K562 (cell line): ENCODE data around the gene CNBD2. TPM values are rescaled to one million over a fixed set of nuclear protein-coding genes. Genes with fewer than 3 reads are reported as not detected.

Experiments used
- ATAC-seq: fragments of 200-7000 bp; cut with Tn5 transposase; 3 replicates; pipeline ENCODE4 v1.9.1; 2020; ENCODE audit warnings: moderate library complexity
- BruUV-seq: library from RNA; stranded (reverse); fragments of 400-500 nt; replicated peaks from 2 replicates; lab custom pipeline; 2021; lab: Mats Ljungman, UMichigan
- CTCF ChIA-PET: fragments of 300-600 bp; formaldehyde crosslinking; extraction: SDS; loops from one replicate; lab custom pipeline; 2021; ENCODE audit warnings: low intra/inter-chr PET ratio; lab: Yijun Ruan, JAX
- POLR2A ChIA-PET: fragments of 300-600, 350-650 bp; sonication (Branson Sonifier 250); formaldehyde crosslinking; extraction: SDS; loops from one replicate; lab custom pipeline; 2021; ENCODE audit warnings: antibody characterized with exemption, inconsistent platforms; lab: Yijun Ruan, JAX
- DNase-seq, 4 experiments: peaks; one replicate each; pipeline versions ENCODE4 v3.0.0 to v3.0.0-alpha.2; 2011 to 2018; ENCODE audit warnings: low spot score in 3 of 4, mixed read lengths in 3 of 4; ENCODE audit errors: extremely low read depth in 1 of 4
- FAIRE-seq: peaks from 2 replicates; lab custom pipeline; 2011; peaks lifted over from hg19 to GRCh38; lab: Jason Lieb, UNC
- H2AFZ ChIP-seq: 2 replicates; pipeline ENCODE4 v1.6.0; 2011; ENCODE audit warnings: low read depth, low read length, control low read depth, inconsistent platforms
- H3K27ac ChIP-seq: fragments of 200-600 bp; 3 replicates; pipeline ENCODE4 v1.8.0; 2011; ENCODE audit warnings: low read depth, mild to moderate bottlenecking, control low read depth, inconsistent platforms, low read length, moderate library complexity, mixed read lengths; ENCODE audit errors: extremely low read depth
- H3K27me3 ChIP-seq, 2 experiments: fragments of 300-600 bp in 1 of 2; 2 replicates in 1 of 2; 3 replicates in 1 of 2; pipeline versions ENCODE4 v1.6.0 to v1.8.0; 2011; ENCODE audit warnings: inconsistent platforms in 2 of 2, low read length in 2 of 2, mild to moderate bottlenecking in 1 of 2, mixed read lengths in 1 of 2, moderate library complexity in 1 of 2; ENCODE audit not compliant: control insufficient read depth in 2 of 2, insufficient read depth in 2 of 2
- H3K36me3 ChIP-seq: fragments of 300-600 bp; 3 replicates; pipeline ENCODE4 v1.8.0; 2011; ENCODE audit warnings: mild to moderate bottlenecking, low read length, inconsistent platforms; ENCODE audit not compliant: control insufficient read depth, insufficient read depth
- H3K4me1 ChIP-seq, 2 experiments: fragments of 200-600 bp in 1 of 2; replicated peaks in 1 of 2; 2 replicates in 1 of 2; 3 replicates in 1 of 2; pipeline versions ENCODE4 v1.5.1 to v1.8.0; 2011; ENCODE audit warnings: inconsistent platforms in 2 of 2, low read length in 2 of 2, mild to moderate bottlenecking in 1 of 2, mixed read lengths in 1 of 2, moderate library complexity in 1 of 2; ENCODE audit not compliant: control insufficient read depth in 2 of 2, insufficient read depth in 2 of 2
- H3K4me2 ChIP-seq: 2 replicates; pipeline ENCODE4 v1.6.1; 2011; ENCODE audit warnings: low read length, control low read depth, inconsistent platforms, mixed read lengths; ENCODE audit not compliant: insufficient read depth
- H3K4me3 ChIP-seq: fragments of 200-600 bp; sonication (generic), shearing (Covaris generic); 2 replicates; pipeline ENCODE4 v1.5.1; 2016; ENCODE audit warnings: control low read depth, inconsistent platforms
- H3K79me2 ChIP-seq: fragments of 200-600 bp; 3 replicates; pipeline ENCODE4 v1.8.0; 2011; ENCODE audit warnings: low read length, inconsistent platforms; ENCODE audit not compliant: control insufficient read depth, insufficient read depth
- H3K9ac ChIP-seq, 2 experiments: 2 replicates each; pipeline versions ENCODE4 v1.6.0 to v1.6.1; 2011; ENCODE audit warnings: low read depth in 2 of 2, low read length in 2 of 2, control low read depth in 1 of 2, inconsistent platforms in 1 of 2, mild to moderate bottlenecking in 1 of 2, mixed read lengths in 1 of 2; ENCODE audit not compliant: insufficient read depth in 1 of 2
- H3K9me1 ChIP-seq: one replicate; pipeline ENCODE4 v1.6.0; 2011; ENCODE audit warnings: inconsistent platforms, mild to moderate bottlenecking, low read length, moderate library complexity; ENCODE audit not compliant: control insufficient read depth, insufficient read depth
- H3K9me3 ChIP-seq: replicated peaks from 2 replicates; pipeline ENCODE4 v1.5.1; 2011; ENCODE audit warnings: low read depth, low read length, inconsistent platforms; ENCODE audit not compliant: control insufficient read depth, insufficient read depth
- H4K20me1 ChIP-seq: replicated peaks from 2 replicates; pipeline ENCODE4 v1.6.1; 2011; ENCODE audit warnings: low read length, inconsistent platforms, mixed read lengths; ENCODE audit not compliant: control insufficient read depth, insufficient read depth
- JUND ChIP-seq, 2 experiments: IDR thresholded peaks; 2 replicates in 1 of 2; 3 replicates in 1 of 2; pipeline ENCODE4 v1.6.1; 2011; ENCODE audit warnings: borderline replicate concordance in 2 of 2, low read depth in 2 of 2, low read length in 2 of 2, improper control_type of control experiment in 1 of 2, missing biosample characterization in 1 of 2, missing genetic modification characterization in 1 of 2, missing genetic modification reagents in 1 of 2
- RFX1 ChIP-seq: fragments of 450-650 bp; IDR thresholded peaks from 2 replicates; pipeline ENCODE4 v1.6.1; 2016; ENCODE audit warnings: mild to moderate bottlenecking, moderate library complexity
- TFAP4 ChIP-seq: sonication (generic); formaldehyde crosslinking; IDR thresholded peaks from 2 replicates; pipeline ENCODE4 v1.8.0; 2022; ENCODE audit warnings: missing genetic modification reagents, mild to moderate bottlenecking, moderate library complexity, borderline replicate concordance
- ZNF146 ChIP-seq: IDR thresholded peaks from one replicate; pipeline ENCODE4 v1.6.1; 2018; ENCODE audit warnings: missing compliant biosample characterization; ENCODE audit not compliant: unreplicated experiment
- WGBS: fragments of 100-300 bp; shearing (Covaris generic); methylation state at CpG from one replicate; pipeline ENCODE4 v1.1.6; 2016; ENCODE audit warnings: low coverage, mixed read lengths; ENCODE audit not compliant: insufficient coverage; ENCODE audit errors: missing lambda C conversion rate; 5-methylcytosine and 5-hydroxymethylcytosine counted together
- in situ Hi-C: fragments of 300-500 bp; cut with MboI; formaldehyde crosslinking; loops from 4 replicates; pipeline ENCODE4 v1.15.0; 2018; ENCODE audit warnings: inconsistent platforms, mixed read lengths
- intact Hi-C: fragments of 100-400 bp; cut with micrococcal nuclease; formaldehyde crosslinking; loops from 2 replicates; pipeline ENCODE4 v1.14.2; 2022
- polyA plus RNA-seq, 8 experiments: library from polyadenylated mRNA; depleted of rRNA in 4 of 8; stranded (reverse) in 5 of 8; unstranded in 3 of 8; fragments of >200 nt; fragmentation: Nextera tagmentation in 2 of 8; fragmentation: Illumina TruSeq in 1 of 8; extraction: Ambion mirVana in 2 of 8; extraction: Trizol in 1 of 8; gene quantifications; 2 replicates each; pipeline versions ENCODE4 v1.2.1 to v1.2.3, GENCODE V29; 2011 to 2014; ENCODE audit warnings: inconsistent platforms in 1 of 8, missing spikeins in 1 of 8
- total RNA-seq, 7 experiments: library from RNA; depleted of rRNA in 6 of 7; stranded (reverse); fragments of >200 nt in 6 of 7; fragmentation: Illumina TruSeq in 2 of 7; extraction: Trizol in 2 of 7; gene quantifications; 2 replicates each; pipeline versions ENCODE4 v1.2.1 to v1.2.3, GENCODE V29; 2011 to 2021; ENCODE audit warnings: low replicate concordance in 1 of 7
- TF ChIP-seq, protein P1 (sequence below): fragments of 250-450 bp; sonication (Bioruptor Pico); IDR thresholded peaks from 2 replicates; pipeline ENCODE4 v1.5.0; 2020; ENCODE audit warnings: mild to moderate bottlenecking, borderline replicate concordance

The CNBD2 gene
- total and polyA plus RNA-seq, 9 of the 15 experiments (the other 6 are each of a cell fraction or from before 2014, with no cell fraction given) = 3.2 to 17.5 (median 5.3) TPM

GRCh38 chr20:35929301-35929700 lies 39.1 kb upstream of the CNBD2 start:
- H3K27ac ChIP-seq = no peak overlapping the region
- TF ChIP-seq, protein P1, sequence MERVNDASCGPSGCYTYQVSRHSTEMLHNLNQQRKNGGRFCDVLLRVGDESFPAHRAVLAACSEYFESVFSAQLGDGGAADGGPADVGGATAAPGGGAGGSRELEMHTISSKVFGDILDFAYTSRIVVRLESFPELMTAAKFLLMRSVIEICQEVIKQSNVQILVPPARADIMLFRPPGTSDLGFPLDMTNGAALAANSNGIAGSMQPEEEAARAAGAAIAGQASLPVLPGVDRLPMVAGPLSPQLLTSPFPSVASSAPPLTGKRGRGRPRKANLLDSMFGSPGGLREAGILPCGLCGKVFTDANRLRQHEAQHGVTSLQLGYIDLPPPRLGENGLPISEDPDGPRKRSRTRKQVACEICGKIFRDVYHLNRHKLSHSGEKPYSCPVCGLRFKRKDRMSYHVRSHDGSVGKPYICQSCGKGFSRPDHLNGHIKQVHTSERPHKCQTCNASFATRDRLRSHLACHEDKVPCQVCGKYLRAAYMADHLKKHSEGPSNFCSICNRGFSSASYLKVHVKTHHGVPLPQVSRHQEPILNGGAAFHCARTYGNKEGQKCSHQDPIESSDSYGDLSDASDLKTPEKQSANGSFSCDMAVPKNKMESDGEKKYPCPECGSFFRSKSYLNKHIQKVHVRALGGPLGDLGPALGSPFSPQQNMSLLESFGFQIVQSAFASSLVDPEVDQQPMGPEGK (CRISPR knock-in tag) = no peak
- no peak for TF ChIP-seq TFAP4 (CRISPR knock-in tag)
- TF ChIP-seq JUND (IDR thresholded peaks at IDR 0.05; ENCODE audit: borderline replicate concordance, low read depth, low read length) = no peak
- TF ChIP-seq JUND (tag; IDR thresholded peaks at IDR 0.05; ENCODE audit: borderline replicate concordance, low read depth, low read length) = no peak
- no peak for TF ChIP-seq RFX1
- no peak for TF ChIP-seq ZNF146 (CRISPR knock-in tag)
- no TSS peak for BruUV-seq
- no peaks in the 10 kb centered on the region for H3K9me1 ChIP-seq
- ATAC-seq (no peak), DNase-seq (no peak), FAIRE-seq (no peak)
- H3K4me2 ChIP-seq = no peak overlapping the region
- in situ Hi-C loops (no loop called here), intact Hi-C loops (no loop called here)
- no peaks in the 10 kb centered on the region for H3K9me3 ChIP-seq
- peaks cover 43% of the 10 kb centered on the region; the same call in 2 of the 3 replicates for H3K36me3 ChIP-seq
- WGBS = 100% methylated on average over 2 of the region's 2 CpGs
- H3K4me3 ChIP-seq = no peak overlapping the region
- no peak overlapping the region for H2AFZ ChIP-seq
- H3K9ac ChIP-seq = no peak overlapping the region
- H3K27me3 ChIP-seq = no peaks in the 10 kb centered on the region
- H4K20me1 ChIP-seq = no peaks in the 10 kb centered on the region
- ChIA-PET CTCF (no interaction called here), POLR2A (interaction anchor here (1.5 kb wide), 1 partner anchor 23 kb away, joined by 3 read pairs; no protein-coding TSS in a partner anchor)
- H3K4me1 ChIP-seq = no peaks in the 10 kb centered on the region
- H3K79me2 ChIP-seq = no peaks in the 10 kb centered on the region
